Adrenal gland (tissue), 12 donors: ENCODE results near the gene SPATA31D3. TPM values are rescaled to one million over a fixed set of nuclear protein-coding genes. Genes with fewer than 3 reads are reported as not detected.
"Not testable (repeated sequence)": the region's sequence is repeated elsewhere in the genome, so short reads cannot be mapped to it uniquely, and the experiment has no call there.

Source experiments
- DNase-seq, 7 donors: peaks; one replicate each; pipeline ENCODE4 v3.0.0-alpha.2; 2019 to 2020
- H3K27ac ChIP-seq, 5 donors: fragments of 200-600 bp; sonication (generic) in 4 of 5; 1 replicate in 3 of 5; 2 replicates in 2 of 5; pipeline versions ENCODE4 v1.5.1 to v1.8.0; 2016 to 2020; ENCODE audit warnings: mild to moderate bottlenecking in 1 of 5
- H3K27me3 ChIP-seq: fragments of 200-600 bp; 2 replicates; pipeline ENCODE4 v1.8.0; 2021
- H3K36me3 ChIP-seq, 2 donors: fragments of 200-600 bp; replicated peaks in 1 of 2; 1 replicate in 1 of 2; 2 replicates in 1 of 2; pipeline versions ENCODE4 v1.5.1 to v1.8.0; 2018 to 2022
- H3K4me1 ChIP-seq, 2 donors: fragments of 200-600 bp; replicated peaks in 1 of 2; 1 replicate in 1 of 2; 2 replicates in 1 of 2; pipeline versions ENCODE4 v1.5.1 to v1.8.0; 2018 to 2021
- H3K4me3 ChIP-seq, 4 donors: fragments of 200-600 bp; sonication (generic) in 3 of 4; one replicate each; pipeline ENCODE4 v1.5.1; 2016 to 2018
- H3K9me3 ChIP-seq, 3 donors: fragments of 200-600 bp; sonication (generic) in 1 of 3; replicated peaks in 1 of 3; 1 replicate in 2 of 3; 2 replicates in 1 of 3; pipeline versions ENCODE4 v1.5.1 to v1.8.0; 2016 to 2021
- POLR2A ChIP-seq, 2 donors: fragments of 450-650 bp; IDR thresholded peaks; one replicate each; pipeline ENCODE4 v1.6.1; 2017; ENCODE audit warnings: antibody characterized with exemption in 2 of 2, mild to moderate bottlenecking in 2 of 2, moderate library complexity in 1 of 2
- WGBS, 4 donors: extraction: QIAGEN DNeasy Blood & Tissue Kit in 2 of 4; methylation state at CpG; one replicate each; pipeline versions ENCODE4 v1.1.5 to v1.1.7; 2013 to 2017; 5-methylcytosine and 5-hydroxymethylcytosine counted together
- intact Hi-C, 2 donors: fragments of 100-400 bp; cut with DNase I; formaldehyde crosslinking; loops; one replicate each; pipeline versions ENCODE4 v1.14.1 to v1.15.0; 2022 to 2023
- polyA plus RNA-seq, 3 donors: library from polyadenylated mRNA; stranded (reverse); fragments of 200-250 nt in 2 of 3; fragments of 350-450 nt in 1 of 3; fragmentation: Illumina TruSeq in 1 of 3; extraction: RNeasy Lipid Tissue Mini Kit (QIAGEN cat#74804) in 1 of 3; gene quantifications; one replicate each; pipeline ENCODE4 v1.2.3, GENCODE V29; 2013 to 2014
- total RNA-seq, 9 donors: library from RNA; depleted of rRNA in 4 of 9; stranded (reverse); fragments of >200 nt in 4 of 9; fragments of 120-200 nt in 1 of 9; fragmentation: NEBNext Ultra II Directional in 1 of 9; extraction: Animal tissue kit (Norgen Biotek cat#: 25700) in 1 of 9; gene quantifications; one replicate each; pipeline versions ENCODE4 v1.1.0 to v1.2.4, GENCODE V29; 2013 to 2023
- TF ChIP-seq, protein P1 (sequence below), 6 experiments: fragments of 450-650 bp in 4 of 6; fragments of 200-600 bp in 2 of 6; sonication (generic) in 1 of 6; IDR thresholded peaks; 1 replicate in 5 of 6; 2 replicates in 1 of 6; pipeline versions ENCODE4 v1.5.1 to v1.8.0; 2016 to 2021; ENCODE audit warnings: antibody characterized with exemption in 6 of 6, mild to moderate bottlenecking in 2 of 6, moderate library complexity in 1 of 6
- donor health status: healthy with polysubstance abuse.
- donor health status: Bipolar disorder and iron deficiency.
- donor health status: DM: yes; HTN: yes; CAD: no.
- donor health status: DM: no; HTN: no; CAD: no.
- donor health status: DM: no; HTN: no; CAD: no.
- donor health status: DM: yes; HTN: yes; CAD: no.

Gene SPATA31D3
- total and polyA plus RNA-seq, 12 donors: 0.08 TPM; not detected in 11

DNA sequence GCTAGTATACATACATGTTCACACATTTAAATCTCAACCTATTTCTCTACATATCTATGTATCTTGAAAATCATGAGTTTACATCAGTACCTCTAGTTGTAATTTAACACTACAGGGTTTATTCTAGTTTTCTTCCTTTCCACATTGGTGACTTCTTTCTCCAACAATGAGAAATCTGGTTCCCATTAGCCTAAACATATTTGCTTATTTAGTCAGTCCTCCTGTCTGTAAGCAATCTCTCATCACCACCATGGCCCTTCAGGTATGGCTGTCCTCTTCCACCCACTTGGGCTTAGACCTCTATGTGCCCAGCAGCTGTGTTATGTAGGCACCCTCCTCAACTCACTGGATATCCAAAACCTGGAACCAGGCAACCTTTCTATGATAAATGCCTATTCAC lies 37.3 kb downstream of the SPATA31D3 start:
- DNase-seq: no peak
- TF ChIP-seq POLR2A (IDR thresholded peaks at IDR 0.05): no peak
- TF ChIP-seq, protein P1, sequence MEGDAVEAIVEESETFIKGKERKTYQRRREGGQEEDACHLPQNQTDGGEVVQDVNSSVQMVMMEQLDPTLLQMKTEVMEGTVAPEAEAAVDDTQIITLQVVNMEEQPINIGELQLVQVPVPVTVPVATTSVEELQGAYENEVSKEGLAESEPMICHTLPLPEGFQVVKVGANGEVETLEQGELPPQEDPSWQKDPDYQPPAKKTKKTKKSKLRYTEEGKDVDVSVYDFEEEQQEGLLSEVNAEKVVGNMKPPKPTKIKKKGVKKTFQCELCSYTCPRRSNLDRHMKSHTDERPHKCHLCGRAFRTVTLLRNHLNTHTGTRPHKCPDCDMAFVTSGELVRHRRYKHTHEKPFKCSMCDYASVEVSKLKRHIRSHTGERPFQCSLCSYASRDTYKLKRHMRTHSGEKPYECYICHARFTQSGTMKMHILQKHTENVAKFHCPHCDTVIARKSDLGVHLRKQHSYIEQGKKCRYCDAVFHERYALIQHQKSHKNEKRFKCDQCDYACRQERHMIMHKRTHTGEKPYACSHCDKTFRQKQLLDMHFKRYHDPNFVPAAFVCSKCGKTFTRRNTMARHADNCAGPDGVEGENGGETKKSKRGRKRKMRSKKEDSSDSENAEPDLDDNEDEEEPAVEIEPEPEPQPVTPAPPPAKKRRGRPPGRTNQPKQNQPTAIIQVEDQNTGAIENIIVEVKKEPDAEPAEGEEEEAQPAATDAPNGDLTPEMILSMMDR (IDR thresholded peaks at IDR 0.05): no peak
- H3K4me3 ChIP-seq: no peak overlapping the region
- no peaks in the 10 kb centered on the region for H3K4me1 ChIP-seq
- intact Hi-C loops: no loop called here
- no peaks in the 10 kb centered on the region for H3K9me3 ChIP-seq
- H3K27ac ChIP-seq: no peak overlapping the region
- H3K36me3 ChIP-seq: no peaks in the 10 kb centered on the region
- no peaks in the 10 kb centered on the region for H3K27me3 ChIP-seq

DNA sequence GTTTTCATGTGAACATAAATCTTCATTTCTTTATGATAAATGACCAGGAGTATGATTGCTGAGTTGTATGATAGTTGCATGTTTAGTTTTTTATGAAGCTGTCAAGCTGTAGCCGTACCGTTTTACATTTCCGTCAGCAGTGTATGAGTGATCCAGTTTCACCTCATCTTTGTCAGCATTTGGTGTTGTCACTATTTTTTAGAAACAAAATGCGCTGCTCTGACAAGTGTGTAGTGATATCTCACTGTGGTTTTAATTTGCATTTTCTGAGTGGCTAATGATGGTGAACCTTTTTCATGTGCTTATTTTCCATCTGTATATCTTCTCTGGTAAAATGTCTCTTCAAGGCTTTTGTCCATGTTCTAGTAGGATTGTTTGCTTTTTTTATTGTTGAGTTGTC lies 38.6 kb downstream of the SPATA31D3 start:
- Histone ChIP-seq H3K36me3 (no peaks in the 10 kb centered on the region), H3K4me1 (no peaks in the 10 kb centered on the region)
- 91 to 94% (median 92%) methylated on average over 4 of the region's 4 CpGs for WGBS, 4 donors

DNA sequence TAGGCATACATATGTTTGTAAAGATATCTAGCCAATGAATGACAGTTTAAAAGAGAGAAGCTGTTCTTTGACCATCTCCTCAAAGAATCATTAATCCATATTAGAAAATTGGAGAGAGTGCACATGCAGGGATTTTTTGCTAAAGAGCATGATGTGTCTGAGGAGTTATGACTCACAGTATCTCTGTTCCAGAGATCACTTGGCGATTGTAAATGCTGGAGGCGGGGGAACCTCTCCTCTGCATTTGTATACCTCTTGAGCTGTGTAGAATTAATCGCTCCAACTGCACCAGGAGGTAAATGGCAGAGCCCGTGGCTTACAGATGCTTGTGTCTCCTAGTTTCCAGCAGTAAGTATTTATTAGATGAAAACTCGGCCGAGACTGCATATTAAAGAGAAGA lies 41.6 kb downstream of the SPATA31D3 start:
- Histone ChIP-seq H3K9me3 (no peaks in the 10 kb centered on the region), H3K4me3 (no peak overlapping the region), H3K27ac (no peak overlapping the region), H3K36me3 (no peaks in the 10 kb centered on the region), H3K27me3 (no peaks in the 10 kb centered on the region), H3K4me1 (no peaks in the 10 kb centered on the region)
- 76 to 81% (median 77%) methylated on average over 6 of the region's 6 CpGs for whole genome bisulfite sequencing, 4 donors
- intact Hi-C loops: no loop called here
- TF ChIP-seq, protein P1 (IDR thresholded peaks at IDR 0.05): no peak
- TF ChIP-seq POLR2A (IDR thresholded peaks at IDR 0.05): no peak
- no peak for DNase-seq

More for the DNA sequence above, 38.6 kb downstream of the SPATA31D3 start:
- TF ChIP-seq, protein P1 (IDR thresholded peaks at IDR 0.05): no peak
- no peak for DNase-seq
- Histone ChIP-seq H3K27ac (no peak overlapping the region), H3K27me3 (no peaks in the 10 kb centered on the region), H3K4me3 (no peak overlapping the region), H3K9me3 (no peaks in the 10 kb centered on the region)
- intact Hi-C loops: no loop called here

DNA sequence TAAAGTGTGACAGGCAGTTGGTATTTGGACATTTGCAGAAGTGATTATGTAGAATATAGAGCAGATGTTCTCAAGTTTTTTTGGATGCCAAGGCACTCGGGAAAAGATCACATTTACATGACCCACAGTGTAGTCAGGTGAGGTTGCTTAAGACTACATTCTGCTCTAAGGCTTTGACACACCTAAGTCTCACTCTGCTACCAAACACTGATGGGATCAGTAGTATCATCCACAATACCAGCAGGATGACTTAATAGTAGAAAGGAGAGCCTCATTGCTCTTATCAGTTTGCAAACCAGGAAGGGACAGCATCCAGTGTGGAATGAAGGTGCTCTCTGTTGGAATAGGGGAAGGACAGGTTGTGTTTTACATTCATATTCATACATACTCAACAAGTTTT lies 42.8 kb downstream of the SPATA31D3 start:
- Histone ChIP-seq H3K27me3 (no peaks in the 10 kb centered on the region), H3K27ac (no peak overlapping the region), H3K4me1 (no peaks in the 10 kb centered on the region), H3K4me3 (no peak overlapping the region), H3K9me3 (no peaks in the 10 kb centered on the region), H3K36me3 (no peaks in the 10 kb centered on the region)
- TF ChIP-seq, protein P1 (IDR thresholded peaks at IDR 0.05): no peak
- TF ChIP-seq POLR2A (IDR thresholded peaks at IDR 0.05): no peak
- intact Hi-C loops: no loop called here
- no peak for DNase-seq
- WGBS, 4 donors: 53 to 82% (median 68%) methylated on average over 1 of the region's 1 CpG

DNA sequence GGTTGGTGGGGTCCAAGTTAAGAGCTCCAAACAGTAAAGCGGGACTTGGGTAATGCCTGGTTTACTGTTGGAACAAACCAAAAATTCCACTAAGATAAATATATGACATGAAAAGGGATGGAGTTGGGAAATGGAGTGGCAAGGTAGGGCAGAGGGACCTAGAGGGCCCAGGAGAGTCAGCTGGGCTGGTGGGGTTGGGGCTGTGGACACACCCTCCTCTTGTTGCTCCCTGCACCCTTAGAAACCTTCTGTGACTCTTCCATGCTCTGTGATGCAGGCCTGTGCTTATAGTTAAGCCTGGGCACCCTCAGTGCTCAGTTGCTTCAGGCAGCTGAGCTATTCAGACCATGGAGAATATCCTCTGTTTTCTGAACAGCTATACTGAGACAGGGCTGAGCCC lies 45.2 kb downstream of the SPATA31D3 start, which contains the start of gene SPATA31D1:
Gene SPATA31D1, plus strand, starts transcription at position 301 of the 400 bp plus-strand sequence. Its CDS starts 47 bp downstream, at position 348.
- DNase-seq, H3K4me1 ChIP-seq, H3K27ac ChIP-seq, H3K27me3 ChIP-seq, H3K36me3 ChIP-seq, H3K9me3 ChIP-seq, intact Hi-C loops, H3K4me3 ChIP-seq: not testable (repeated sequence)
- whole genome bisulfite sequencing, 4 donors: 90 to 98% (median 96%) methylated on average over 1 of the region's 1 CpG
